Stimulated activated CD4-positive, alpha-beta T cell treated with anti-CD3 and anti-CD28 coated beads, Interleukin-12 subunit alpha, Interleukin-12 subunit beta, amount 100 ng/mL, for 24 hours (primary cell): ENCODE data around the gene CTNNA3.

Source experiments
- DNase-seq, 2 experiments: peaks; one replicate each; pipeline ENCODE4 v3.0.0-alpha.2; 2020; ENCODE audit warnings: low read depth in 2 of 2

CTNNA3 gene

GRCh38 chr10:66550351-66550750, 1145.6 kb downstream of the CTNNA3 start:
- no peak for DNase-seq

- no peak for DNase-seq
Observed at GRCh38 chr10:66538908-66539307, 1157.1 kb downstream of the CTNNA3 start.

DNA sequence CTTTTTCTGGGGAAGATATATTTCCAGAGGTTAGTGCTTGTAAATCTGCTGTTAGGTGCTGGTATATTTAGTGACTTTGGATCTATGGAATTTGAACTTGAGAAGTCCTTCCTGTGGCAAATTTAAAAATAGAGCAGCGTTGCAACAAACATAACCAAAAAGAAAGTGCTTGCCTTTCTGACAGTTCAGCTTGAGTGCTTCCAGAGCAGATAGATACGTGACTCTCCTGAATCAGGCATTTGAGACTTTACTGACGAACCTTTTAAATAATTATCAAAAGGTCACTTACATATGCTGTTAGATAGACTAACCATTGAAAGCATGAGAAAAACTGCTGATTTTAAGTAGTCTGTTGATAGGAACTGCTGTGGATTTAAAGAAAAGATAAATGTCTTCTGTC, 1157.6 kb downstream of the CTNNA3 start:
- no peak for DNase-seq

GRCh38 chr10:66537186-66537585, 1158.8 kb downstream of the CTNNA3 start:
- no peak for DNase-seq

DNA sequence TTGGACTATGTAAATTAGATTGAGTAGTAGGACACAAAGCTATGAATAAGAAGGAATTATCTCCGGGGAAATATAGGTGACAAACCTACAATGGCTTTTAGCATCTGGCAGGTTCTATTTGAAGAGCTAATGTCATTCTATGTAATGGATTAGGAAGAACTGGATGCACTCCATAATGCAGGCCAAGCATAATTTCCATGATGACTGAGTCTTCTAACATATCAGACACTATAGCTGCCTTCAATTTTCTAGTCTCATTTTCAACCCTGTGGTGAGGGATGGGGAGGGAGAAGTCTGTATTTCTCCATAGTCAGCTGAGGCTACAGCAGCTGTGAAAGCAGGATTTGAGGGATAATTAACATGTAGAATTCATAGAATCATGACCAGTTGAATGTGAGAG, 1160.6 kb downstream of the CTNNA3 start:
- no peak for DNase-seq

DNA sequence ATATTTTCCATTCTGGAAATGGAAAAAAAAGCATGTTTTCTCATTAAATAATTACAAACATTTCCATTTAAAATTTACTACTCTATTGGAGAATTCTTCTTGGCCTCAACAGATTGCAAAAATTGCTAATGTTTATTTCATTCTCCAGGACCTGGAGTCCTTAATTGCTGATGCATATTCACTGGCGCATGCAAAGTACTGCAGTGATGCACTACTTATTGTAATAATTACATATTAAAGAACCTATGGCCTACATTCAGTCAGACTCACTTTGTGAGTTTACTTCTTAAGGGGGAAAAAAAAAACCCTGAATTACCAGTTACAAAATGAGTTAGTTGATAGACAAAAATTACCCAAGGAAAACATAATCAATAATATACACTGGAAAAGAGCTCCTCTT, 1161.1 kb downstream of the CTNNA3 start:
- no peak for DNase-seq

DNA sequence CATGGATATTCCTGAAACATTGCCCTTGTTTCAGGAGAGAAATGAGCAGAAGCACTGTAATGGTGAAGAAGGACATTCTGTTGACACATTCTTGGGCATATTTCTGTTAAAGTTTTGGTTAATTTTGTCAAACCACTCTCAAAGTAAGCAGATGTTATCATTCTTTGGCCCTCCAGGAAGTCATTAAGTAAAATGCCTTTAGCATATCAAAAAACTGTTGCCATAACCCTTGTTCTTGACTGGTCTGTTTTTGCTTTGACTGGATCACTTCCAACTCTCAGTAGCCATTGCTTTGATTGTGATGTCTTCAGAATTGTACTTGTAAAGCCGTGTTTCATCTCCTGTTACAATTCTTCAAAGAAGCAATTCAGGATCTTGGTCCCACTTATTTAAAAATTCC, 1174.5 kb downstream of the CTNNA3 start:
- DNase-seq, result no peak

DNA sequence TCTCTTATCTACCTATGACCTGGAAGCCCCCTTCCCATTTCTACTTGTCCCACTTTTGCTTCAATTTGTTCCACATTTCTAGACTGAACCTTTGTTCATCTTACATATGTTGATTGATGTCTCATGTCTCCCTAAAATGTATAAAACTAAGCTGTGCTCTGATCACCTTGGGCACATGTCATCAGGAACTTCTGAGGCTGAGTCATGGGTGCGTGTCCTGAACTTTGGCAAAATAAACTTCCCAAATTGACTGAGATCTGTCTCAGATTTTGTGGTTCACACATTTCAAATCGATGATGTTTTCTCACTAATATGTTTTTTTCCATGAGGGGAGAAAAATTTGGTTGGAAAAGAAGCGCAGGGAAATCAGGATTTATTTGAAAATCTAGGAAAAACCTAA, 1176.4 kb downstream of the CTNNA3 start:
- no peak for DNase-seq

DNA sequence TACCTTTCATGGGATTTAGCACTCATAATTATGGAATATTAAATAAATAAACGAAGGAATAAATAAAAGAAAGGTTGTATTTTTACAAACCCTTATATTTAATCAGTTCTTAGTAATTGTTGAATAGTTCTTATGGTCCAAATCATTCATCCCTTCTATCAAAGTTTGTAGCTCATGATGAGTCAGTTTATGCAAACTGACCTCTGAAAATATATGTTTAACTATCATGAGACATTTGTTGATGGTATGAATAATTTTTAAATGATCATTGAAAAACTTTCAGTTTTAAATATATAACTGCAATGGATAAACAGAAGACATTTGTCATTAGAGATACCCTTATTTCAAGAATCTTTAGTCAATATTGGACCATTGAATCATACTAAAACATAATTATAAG, 1181.3 kb downstream of the CTNNA3 start:
- DNase-seq, result no peak

DNA sequence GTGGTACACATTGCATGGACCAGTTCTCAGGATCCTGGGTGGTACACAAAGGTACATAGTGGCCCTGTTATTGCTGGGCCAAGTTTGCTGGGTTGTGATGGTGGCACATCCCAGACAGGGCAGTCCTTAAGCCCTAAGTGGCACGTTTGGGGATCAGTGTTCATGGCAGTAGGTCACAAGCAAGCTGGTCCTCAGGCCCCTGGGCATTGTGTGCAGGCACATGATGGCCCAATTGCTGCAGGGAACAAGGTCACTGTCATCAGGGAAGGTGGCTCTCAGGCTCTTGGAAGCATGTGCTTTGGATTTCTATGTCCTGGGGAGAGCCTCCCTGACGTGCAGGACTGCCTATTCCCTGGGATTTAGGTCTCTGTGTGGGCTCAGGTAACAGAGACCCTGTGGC, 1182.5 kb downstream of the CTNNA3 start:
- no peak for DNase-seq

DNA sequence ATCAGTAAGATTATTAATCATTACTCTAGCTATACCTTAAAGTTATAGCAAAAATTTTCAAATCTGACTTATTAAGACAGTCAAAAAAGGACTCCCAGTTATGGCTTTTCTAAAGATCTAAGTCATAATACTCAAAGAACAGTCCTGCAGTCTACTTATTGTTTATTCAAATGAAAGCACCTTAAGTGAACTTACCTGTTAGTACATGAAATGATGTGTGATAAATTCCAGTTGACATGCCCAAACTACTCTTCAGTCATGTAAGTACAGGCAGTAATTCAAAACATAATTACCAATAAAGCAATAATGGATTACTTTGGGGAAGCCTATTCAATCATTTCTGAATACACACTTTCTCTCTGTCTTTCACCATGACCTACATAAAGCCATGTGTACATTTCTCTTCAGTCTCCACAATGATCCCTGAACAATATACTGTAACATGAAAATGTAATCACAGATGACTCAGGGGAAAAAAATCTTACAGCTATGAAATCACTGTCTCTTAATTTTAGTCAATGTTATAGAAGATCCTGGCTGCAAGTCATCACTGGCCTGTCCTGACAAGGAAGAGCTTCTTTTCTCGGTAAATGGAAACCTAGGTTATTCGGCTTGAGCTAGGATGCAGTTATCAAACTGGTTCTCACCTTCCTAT, 1190.9 kb downstream of the CTNNA3 start:
- DNase-seq, result no peak

DNA sequence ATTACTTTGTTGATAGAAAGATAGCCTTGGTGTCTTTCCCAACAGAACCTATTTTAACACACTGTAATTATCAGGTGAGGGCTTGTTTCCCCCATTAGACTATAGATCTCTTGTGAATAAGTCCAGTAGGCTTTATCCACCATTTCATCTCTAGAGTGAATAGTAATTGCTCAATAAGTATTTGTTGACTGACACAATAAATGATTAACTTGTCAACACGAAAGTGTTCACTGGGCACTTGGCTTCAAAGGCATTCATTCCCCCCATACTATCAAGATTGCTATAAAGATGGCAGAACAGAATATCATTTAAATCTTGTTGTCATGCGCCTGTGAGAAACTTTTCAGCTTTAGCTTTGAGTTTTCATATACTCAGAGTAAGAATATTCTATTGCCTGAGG, 1194.6 kb downstream of the CTNNA3 start:
- no peak for DNase-seq

DNA sequence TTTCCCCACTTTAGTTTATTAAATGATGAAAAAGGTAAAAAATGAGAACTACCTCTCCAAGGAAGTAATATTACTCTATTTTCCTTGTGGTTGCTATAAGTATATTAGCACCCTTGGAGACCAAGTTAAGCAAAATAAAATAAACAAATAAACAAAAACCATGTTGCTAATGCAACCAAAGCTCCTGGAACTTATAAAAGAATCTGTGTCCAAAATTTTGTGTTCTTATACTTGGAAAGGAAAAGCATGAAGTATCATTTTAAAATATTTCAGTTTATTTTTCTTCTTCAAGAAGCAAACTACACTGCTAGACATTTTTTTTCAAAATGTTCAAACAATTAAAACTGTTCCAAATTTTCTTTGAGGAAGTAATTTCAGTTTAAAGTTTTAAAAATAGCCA, 1212.0 kb downstream of the CTNNA3 start:
- no peak for DNase-seq

- DNase-seq, result no peak
Observed at GRCh38 chr10:66472156-66472555, 1223.8 kb downstream of the CTNNA3 start.

DNA sequence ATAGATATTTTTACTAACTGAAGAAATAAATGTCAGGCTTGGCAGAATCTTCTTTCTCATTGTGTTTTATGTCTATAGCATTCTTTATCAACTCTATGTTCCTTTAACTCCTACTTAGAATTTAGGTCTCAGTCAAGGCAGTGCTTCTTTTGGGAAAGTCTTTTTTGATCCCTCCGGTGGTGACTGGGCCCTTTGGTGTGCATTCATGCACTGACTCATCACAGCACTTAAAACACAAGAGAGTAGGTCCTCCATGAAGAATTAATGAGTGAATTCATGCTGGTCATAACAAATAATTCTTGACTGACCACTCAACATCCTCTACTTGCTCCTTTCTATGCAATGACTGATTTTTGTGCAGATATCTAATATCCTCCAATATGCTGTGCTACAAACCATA, 1229.0 kb downstream of the CTNNA3 start:
- no peak for DNase-seq

GRCh38 chr10:66466622-66467021, 1229.4 kb downstream of the CTNNA3 start:
- DNase-seq, result no peak

DNA sequence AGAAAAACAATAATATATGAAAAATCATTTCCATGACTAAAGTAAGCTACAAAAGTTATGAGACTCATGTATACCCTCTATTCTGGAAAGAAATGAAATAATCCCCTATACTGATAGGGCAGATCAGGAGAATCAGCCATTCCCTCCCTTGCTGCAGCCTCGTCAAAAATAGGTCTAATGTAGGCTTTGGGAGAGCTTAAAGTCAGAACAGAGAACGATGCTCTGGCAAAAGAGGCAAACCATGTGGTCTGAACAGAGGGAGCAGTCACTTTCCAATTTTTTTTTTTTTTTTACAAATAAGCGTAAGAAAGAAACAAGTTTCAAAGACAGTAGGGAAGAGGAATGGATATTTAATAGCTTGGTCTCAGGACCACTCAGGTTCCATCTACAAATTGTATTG, 1232.4 kb downstream of the CTNNA3 start:
- DNase-seq, result no peak

- DNase-seq, result no peak
Observed at GRCh38 chr10:66457629-66458028, 1238.4 kb downstream of the CTNNA3 start.

GRCh38 chr10:66455304-66455703, 1240.7 kb downstream of the CTNNA3 start:
- DNase-seq, result no peak

- no peak for DNase-seq
Observed at GRCh38 chr10:66440568-66440967, 1255.4 kb downstream of the CTNNA3 start.

GRCh38 chr10:66414943-66415342, 1281.1 kb downstream of the CTNNA3 start:
- no peak for DNase-seq

GRCh38 chr10:66405566-66405965, 1290.4 kb downstream of the CTNNA3 start:
- DNase-seq, result no peak

DNA sequence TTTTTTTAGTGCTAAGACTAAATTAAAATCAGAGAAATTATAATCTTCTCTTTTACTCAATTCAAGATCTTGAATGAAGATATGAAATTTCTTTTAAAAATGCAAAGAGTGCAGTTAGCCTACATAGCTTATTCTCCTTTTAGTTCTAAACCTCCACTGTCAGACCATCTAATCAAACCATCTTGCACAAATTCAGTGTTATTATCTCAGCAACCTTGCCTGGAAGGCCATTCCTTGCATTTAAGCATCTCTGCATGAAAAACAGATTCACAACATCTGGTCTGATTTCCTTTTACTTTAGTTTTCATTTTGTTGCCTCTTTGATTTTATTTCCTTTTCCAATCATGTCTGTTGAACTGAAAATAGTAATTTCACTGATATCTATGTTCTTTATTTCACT, 1297.3 kb downstream of the CTNNA3 start:
- no peak for DNase-seq

DNA sequence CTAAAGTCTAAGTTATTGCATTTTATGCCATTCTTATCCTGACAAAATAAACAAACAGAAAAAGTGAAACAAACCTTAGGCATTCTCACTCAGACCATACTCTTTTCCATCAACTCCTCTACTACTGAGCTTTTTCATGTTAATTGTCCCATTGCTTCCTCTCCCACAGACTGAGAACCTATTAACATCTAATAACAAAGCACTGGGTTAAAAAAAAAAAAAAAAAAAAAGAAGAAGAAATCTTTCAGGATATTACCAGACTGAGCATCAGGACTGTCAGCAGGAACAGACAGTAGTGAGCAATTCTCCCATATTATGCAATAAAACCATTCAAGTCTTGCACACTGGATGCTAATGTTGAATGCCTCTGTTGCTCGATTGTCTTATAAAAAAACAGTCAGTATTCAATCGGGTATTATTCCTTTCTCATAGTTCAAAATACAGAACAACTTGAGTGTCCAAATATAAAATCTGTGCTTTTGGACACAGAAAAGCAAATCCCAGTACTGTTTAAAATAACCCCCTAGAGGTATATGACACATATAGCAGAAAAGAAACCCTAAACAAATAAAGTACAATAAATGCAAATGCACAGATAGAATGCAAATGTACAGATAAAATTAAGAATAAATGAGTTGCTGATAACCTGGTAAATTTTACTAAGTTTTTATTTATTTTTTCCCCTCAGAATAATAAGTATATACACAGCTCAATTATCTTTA, 1301.5 kb downstream of the CTNNA3 start:
- DNase-seq, result no peak
